HG03432 (cell line): ENCODE results near the gene BFSP1.

Source experiments
- ATAC-seq: cut with Tn5 transposase; IDR thresholded peaks from one replicate; pipeline ENCODE4 v1.9.1; 2021; ENCODE audit warnings: mild to moderate bottlenecking, moderate library complexity; ENCODE audit not compliant: unreplicated experiment

BFSP1 gene

DNA sequence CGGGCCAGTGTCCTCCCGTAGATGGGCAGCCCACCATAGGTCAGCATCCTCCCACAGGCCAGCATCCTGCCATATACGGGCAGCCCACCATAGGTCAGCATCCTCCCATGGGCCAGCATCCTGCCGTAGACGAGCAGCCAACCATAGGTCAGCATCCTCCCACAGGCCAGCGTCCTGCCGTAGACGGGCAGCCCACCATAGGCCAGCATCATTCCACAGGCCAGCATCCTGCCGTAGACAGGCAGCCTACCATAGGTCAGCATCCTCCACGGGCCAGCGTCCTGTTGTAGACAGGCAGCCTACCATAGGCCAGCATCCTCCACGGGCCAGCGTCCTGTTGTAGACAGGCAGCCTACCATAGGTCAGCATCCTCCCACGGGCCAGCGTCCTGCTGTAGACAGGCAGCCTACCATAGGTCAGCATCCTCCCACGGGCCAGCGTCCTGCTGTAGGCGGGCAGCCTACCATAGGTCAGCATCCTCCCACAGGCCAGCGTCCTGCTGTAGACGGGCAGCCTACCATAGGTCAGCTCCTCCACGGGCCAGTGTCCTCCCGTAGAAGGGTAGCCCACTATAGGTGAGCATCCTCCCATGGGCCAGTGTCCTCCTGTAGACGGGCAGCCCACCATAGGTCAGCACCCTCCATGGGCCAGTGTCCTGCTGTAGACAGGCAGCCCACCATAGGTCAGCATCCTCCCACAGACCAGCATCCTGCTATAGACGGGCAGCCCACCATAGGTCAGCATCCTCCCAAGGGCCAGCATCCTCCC lies 62.9 kb downstream of the BFSP1 start:
- ATAC-seq = no peak

DNA sequence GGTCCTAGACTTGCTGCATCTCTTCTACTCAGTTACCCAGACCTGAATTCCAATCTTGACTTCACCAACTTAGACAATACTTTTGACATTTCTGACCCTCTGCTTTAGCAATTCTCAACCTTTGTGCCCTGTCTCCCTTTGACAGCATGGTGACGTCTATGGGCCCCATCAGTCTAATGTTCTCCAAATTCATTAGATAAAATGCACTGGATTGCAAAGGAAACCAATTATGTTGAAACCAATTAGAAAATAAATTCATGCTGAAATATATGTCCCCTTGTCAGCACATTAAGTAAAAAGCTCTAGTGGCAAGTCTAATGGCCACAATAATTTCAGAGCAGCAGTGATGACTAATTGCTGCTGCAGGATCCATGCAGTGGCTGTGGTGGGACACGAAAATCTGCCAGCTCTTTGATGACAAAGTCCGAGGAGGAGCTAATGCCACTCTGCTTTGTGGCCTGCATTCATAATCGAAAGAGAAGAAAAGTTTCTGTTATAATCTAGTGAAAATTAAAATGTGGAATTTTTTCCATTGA lies 64.0 kb downstream of the BFSP1 start:
- ATAC-seq = no peak

DNA sequence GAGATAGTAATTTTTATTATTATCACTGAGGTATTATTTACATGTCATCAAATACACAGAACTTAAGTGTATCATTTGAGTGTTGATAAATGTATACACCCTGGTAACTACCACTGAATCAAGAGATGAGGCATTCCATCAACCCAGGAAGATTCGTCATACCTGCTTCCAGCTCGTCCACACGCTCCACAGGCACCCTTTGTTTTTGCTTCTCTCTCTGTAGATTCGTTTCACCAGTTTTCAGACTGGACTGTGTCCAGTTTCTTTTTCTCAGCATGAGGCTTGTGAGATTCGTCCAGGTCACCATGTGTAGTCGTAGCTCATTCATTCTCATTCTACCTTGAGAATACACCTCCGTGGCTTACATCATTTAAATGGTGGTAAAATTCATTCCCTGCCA lies 64.5 kb downstream of the BFSP1 start:
- ATAC-seq = no peak

DNA sequence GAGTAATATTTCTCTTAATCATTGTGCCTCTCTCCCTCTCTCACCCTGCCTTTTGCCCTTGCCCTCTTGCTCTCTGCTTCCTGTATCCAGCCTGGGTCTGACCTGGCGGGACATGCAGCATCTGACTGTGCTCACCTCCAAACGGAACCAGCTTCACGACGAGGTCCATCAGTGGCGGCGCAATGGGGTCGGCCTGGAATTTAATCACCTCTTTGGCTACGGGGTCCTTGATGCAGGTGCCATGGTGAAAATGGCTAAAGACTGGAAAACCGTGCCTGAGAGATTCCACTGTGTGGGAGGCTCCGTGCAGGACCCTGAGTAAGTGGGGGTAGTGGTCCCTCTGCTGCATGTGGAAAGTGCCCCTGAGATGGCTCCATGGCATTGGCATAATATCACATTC lies 65.9 kb downstream of the BFSP1 start:
- ATAC-seq = no peak

DNA sequence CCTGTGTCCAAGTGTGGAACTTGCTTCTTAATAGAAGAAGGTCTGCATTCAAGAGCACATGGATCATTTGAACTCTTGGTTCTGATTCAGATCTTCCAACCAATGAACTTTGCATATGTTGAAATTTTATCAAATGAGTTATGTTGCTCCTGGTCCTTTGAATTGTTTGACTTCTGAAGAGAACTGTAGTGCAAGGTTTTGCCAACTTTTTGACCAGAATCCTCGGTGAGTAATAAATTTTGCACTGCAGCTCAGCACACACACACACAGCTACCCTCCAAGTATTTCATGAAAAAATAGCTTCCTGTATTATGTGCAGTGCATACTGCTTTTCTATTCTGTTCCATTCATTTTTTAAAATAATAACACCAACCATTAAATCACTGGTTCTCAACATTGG lies 67.5 kb downstream of the BFSP1 start:
- ATAC-seq = no peak

DNA sequence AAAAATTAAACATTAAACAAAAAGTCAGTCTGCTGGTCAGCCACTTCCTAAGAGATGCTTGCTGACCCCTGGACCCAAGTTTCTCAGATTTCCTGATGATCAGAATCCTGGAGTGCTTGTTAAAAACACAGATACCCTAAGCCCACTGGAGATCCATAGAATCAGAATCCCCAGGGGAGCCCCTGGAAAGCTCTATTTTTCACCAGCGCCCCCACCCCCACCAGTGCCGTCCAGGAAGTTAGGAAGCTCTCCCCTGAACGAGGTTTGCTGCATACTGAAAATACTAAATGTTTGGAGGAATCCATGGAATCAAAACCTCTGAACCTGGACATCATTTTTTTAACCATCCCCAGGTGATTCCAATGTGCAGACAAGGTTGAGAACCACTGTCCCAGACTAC lies 69.2 kb downstream of the BFSP1 start:
- no peak for ATAC-seq

DNA sequence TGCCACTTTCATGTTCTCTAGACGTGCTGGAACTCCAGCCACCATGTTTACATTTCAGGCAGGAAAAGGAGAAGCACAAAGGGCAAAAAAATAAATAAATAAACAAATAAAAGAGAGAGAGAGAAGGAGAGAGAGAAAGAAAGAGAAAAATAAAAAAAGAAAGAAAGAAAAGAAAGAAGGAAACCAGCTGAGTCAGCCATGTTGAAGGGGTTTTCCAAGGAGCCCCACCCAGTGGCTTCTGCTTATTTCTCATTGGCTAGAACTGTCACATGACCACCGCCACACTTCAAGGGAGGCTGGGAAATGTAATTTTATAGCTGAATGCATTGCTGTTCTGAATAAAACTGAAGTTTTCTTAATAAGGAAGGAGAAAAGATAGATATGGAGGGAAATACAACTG lies 71.1 kb downstream of the BFSP1 start:
- no peak for ATAC-seq

DNA sequence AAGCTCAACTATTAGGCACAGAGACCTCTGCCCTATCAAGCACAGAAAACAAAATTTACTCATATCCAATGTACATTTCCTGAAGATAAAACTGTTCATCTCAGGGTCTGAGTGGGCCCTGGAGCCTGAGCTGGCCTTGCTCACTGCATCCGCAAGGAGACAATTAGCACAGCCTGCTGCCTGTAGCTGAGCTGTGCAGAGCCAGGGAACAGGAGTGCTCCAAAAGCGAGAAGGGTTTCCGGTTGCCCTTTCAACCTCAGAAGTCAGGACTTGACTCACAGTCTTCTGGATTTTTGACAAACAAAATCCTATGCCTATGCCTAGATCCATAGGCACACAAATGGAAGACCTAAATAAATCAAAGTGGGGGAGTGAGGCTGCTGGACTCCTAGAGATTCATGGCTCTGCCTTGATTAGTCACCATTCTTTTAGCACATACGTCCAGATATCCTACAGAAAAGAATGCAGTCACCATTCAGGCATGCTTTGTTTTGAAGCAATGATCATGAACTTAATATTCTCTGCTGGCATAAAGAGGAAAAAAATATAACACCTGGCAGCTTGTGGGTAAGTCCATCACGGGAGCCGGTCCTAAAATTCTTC lies 73.5 kb downstream of the BFSP1 start:
- ATAC-seq = no peak

DNA sequence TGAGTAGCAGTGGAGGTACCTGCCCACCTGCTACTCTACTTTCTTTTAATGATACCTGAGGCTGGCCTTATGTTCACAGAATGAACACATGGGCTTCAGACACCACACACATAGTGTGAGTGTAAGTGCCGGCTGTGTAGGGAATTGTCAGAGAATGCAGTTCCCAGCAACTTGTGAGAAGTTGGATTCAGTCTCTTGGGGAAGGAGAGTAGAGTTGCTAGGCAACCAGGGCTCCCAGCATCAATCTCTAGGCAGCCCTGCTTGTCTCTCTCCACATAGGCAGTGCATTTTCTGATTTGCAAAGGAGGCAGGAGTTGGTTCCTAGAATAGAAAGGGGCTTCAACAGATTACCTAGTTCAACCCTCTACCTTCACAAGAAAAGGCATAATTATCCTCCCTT lies 74.1 kb downstream of the BFSP1 start:
- no peak for ATAC-seq

DNA sequence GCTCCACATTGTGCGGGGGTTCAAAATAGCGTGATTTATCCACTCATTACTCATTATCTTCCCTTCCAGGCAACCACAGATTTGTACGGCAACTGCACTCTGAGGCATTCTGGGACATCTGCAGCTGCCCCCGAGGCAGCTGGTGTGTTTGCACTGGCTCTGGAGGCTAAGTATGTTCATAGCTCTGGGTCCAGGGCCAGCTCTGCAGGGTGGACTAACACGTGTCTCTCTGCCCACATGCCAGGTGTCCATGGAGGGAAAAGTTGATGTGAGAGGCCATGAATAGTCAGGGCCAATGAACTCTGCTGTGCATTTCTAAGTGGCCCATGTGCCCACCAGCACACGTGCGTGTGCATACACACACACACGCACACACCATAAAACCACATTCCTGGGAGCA lies 74.9 kb downstream of the BFSP1 start:
- ATAC-seq = no peak

DNA sequence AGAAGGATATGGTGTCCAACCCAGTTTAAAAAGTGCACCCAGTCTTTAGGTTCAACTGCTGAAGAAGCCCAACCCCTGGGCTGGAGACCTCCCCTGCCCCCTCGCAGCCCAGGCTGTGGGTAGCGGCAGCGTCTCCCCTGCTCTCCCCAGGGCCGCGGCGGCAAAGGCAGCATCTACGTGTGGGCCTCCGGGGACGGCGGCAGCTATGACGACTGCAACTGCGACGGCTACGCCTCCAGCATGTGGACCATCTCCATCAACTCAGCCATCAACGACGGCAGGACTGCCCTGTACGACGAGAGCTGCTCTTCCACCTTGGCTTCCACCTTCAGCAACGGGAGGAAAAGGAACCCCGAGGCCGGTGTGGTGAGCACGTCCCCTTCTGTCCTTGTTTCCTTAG lies 77.6 kb downstream of the BFSP1 start:
- no peak for ATAC-seq

DNA sequence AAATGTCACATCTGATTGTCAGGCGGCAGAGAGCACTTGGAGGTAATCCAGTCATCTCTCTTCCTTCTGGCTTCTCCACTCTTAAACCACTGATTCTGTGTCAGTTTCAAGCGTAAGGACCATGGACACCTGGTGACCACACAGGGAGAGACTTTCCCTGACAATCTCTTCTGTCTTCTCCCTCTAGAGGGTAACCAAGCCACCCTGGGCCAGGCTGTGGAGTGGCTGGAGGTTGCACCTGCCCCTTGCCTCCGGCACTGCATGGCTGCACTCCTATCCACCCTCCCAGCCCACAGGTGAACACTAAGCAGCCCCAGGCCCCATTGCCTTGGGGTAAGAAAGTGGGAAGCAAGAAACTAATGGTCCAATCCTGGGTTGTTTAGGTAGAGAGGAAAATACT lies 78.7 kb downstream of the BFSP1 start:
- no peak for ATAC-seq

DNA sequence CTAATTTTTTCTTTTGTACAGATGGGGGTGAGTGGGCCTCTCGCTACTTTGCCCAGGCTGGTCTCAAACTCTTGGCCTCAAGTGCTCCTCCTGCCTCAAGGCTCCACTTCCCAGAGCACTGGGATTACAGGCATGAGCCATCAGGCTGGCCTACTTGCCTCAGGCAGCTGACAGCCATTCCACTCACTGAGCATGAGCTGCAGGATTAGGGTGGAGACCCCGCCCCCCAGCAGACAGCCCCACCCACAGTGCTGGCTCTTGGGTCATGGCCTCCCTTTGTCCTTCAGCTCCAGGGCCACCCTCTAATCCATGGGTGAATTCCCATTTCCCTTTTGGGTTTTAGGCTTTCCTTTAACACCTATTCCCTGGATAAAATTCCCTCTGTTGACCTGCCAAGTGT lies 82.1 kb downstream of the BFSP1 start:
- no peak for ATAC-seq

DNA sequence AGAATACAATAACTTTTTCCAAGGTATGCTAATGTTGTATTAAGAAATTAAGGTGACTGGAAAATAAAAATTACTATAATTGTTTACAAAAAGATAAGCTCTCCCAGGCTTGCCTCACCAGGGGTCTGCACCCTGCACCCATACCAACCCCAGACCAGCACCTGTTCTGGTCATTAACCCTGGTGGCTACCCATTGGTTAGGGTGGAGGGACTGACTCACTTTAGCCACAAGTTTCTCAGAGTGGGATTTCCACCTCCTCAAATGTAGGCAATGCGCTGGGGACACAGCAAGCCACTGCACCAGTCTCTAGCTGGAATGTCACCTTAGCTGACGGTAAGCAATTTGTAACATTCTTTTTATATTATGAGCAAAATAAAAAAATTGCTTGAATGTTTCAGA lies 83.1 kb downstream of the BFSP1 start:
- no peak for ATAC-seq

DNA sequence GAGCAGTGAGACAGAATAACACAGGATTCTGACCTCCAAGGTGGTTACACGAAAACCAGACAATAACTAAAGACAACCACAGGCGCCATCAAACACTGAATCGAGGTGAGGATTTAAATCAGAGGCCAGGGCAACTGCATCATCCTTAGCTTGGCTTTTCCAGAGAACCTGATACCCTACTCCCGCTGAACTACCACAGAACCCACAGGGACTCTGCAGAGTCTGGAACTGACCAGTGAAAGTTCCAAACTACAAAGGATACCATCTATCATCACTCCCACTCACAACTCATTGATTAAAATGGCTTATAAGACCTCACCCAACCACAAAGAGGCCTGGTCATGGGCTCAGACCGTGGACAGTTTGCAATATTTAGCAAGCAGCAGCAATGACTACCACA lies 85.0 kb downstream of the BFSP1 start:
- ATAC-seq = no peak

DNA sequence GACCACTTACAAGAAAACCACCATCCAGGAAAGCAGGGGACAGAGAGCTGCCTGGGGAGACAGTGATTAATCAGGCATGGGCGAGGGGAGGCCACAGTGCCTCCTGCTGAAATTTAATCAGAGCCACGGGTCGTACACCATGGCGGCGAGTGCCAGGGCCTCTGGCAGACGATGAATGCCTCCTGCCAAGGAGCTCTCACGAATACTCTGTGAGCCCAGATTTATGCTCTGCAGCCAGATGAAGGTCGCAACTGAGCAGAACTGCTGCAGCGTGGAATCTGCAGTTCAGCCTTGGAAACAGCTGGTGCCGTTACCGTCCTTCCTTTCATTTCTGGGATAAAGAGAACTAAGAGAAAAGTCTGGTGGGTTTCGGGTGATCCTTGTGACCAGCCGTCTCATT lies 85.6 kb downstream of the BFSP1 start:
- no peak for ATAC-seq

DNA sequence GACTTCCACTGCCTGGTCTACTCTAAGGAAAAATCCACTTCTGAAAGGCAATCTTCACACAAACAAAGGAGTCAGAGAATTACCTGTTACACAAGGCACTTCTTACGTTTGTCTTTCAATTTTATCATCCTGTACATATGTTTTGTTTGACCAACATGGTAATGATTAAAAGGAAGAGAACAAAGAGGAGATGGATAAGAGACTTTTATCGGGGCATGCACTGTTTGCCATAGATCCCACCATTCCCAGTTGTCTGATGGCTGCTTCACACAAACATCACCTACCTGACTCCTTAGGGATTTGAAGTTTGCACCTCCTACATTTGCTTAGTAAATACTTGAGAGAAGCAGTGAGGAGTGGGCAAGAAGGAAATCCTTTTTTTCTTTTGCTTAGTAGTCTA lies 87.1 kb downstream of the BFSP1 start:
- ATAC-seq = no peak
